IPS-18a (cell line): Measurements from ENCODE around the gene OVCA2.

ENCODE experiments used
- H3K27ac ChIP-seq: one replicate; pipeline ENCODE4 v1.5.1; 2013; ENCODE audit warnings: low read length
- H3K27me3 ChIP-seq: one replicate; pipeline ENCODE4 v1.6.1; 2013; ENCODE audit warnings: mild to moderate bottlenecking, low read length; ENCODE audit not compliant: control insufficient read depth, insufficient read depth
- H3K36me3 ChIP-seq: one replicate; pipeline ENCODE4 v1.6.1; 2013; ENCODE audit warnings: low read depth, low read length; ENCODE audit not compliant: control insufficient read depth
- H3K4me1 ChIP-seq: one replicate; pipeline ENCODE4 v1.6.1; 2013; ENCODE audit warnings: low read depth, low read length; ENCODE audit not compliant: control insufficient read depth
- H3K4me3 ChIP-seq: one replicate; pipeline ENCODE4 v1.5.1; 2013; ENCODE audit warnings: low read length
- H3K9ac ChIP-seq: one replicate; pipeline ENCODE4 v1.6.1; 2013; ENCODE audit warnings: mild to moderate bottlenecking, low read length, moderate library complexity
- H3K9me3 ChIP-seq: one replicate; pipeline ENCODE4 v1.6.1; 2013; ENCODE audit warnings: low read depth, low read length; ENCODE audit not compliant: control insufficient read depth

The OVCA2 gene

DNA sequence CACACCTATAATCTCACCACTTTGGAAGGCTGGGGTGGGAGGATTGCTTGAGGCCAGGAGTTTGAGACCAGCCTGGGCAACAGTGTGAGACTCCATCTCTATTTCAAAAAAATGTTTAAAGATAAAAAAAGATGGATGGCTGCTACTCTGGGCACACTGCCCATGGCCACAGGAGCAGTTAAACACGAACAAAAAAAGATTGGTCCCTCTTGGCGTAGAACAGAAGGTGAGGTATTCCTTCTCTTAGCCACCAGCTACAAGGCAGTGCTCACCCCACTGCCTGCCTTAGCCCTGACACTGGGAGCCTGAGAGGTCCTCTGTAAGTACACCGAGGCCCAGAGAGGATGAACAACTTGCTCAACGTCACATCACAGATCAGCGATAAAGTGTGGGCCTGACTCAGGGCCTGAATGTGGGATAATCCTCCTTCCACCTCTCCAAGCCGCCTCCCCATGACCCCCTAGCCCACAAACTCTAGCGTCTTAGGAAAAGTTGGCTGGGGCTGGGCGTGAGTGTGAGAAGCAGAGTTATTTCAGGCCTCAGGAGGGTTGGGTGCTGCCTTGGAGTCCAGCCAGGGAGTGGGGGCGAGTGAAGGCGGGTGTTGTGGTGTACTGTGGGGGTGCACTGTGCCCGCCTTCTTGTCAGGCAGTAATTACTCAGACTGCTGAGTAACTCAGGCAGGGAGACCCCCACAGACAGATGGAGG lies 14.1 kb upstream of the OVCA2 start:
- Histone ChIP-seq H3K9me3 (no peaks in the 10 kb centered on the region), H3K4me1 (peaks cover 7% of the 10 kb centered on the region), H3K27ac (no peak overlapping the region), H3K36me3 (no peaks in the 10 kb centered on the region), H3K9ac (no peak overlapping the region), H3K4me3 (no peak overlapping the region), H3K27me3 (peaks cover 72% of the 10 kb centered on the region)

DNA sequence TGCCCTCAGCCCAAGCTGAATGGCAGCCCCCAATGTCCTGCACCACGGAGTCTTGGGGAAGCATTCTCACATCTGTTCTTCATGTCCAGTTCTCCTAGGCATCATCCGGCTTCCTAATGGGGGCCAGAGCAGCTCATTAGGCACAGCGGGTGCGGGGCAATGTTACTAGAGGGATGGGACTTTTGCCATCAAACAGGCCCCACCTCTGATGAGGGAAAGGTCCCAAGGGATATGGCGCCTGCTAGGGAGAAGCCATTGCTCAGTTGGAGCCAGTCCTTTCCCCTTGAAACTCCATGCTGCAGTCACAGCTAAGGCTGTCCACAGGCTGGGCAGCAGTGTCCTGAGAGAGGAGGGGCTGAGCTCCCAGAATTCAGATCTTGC lies 13.6 kb upstream of the OVCA2 start:
- Histone ChIP-seq H3K9me3 (no peaks in the 10 kb centered on the region), H3K36me3 (no peaks in the 10 kb centered on the region)

DNA sequence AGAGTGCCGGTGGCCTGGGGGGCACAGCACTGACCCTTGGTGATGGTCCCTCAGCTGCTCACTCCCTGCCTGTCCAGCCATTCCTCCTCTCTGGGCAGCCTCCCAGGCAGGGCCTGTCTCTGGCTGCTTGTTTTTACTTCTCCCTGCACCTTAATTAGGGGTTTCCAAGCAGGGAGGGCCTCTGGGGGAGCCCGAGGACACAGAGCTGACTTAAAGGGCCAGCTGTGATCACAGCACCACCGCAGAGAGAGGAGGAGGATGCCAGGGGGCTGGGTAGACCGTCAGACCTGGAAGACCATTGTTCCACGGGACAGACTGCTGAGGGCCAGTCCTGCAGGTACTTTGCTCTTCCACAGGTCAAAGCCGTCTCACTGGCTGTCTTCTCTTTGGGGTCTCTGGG lies 13.1 kb upstream of the OVCA2 start:
- Histone ChIP-seq H3K9me3 (no peaks in the 10 kb centered on the region), H3K27ac (no peak overlapping the region), H3K9ac (no peak overlapping the region), H3K36me3 (no peaks in the 10 kb centered on the region), H3K4me3 (no peak overlapping the region), H3K27me3 (peaks cover 61% of the 10 kb centered on the region), H3K4me1 (peaks cover 8% of the 10 kb centered on the region)

More for the DNA sequence above, 13.6 kb upstream of the OVCA2 start:
- peaks cover 66% of the 10 kb centered on the region for H3K27me3 ChIP-seq
- no peak overlapping the region for H3K9ac ChIP-seq
- H3K27ac ChIP-seq = no peak overlapping the region
- peaks cover 7% of the 10 kb centered on the region for H3K4me1 ChIP-seq
- no peak overlapping the region for H3K4me3 ChIP-seq

DNA sequence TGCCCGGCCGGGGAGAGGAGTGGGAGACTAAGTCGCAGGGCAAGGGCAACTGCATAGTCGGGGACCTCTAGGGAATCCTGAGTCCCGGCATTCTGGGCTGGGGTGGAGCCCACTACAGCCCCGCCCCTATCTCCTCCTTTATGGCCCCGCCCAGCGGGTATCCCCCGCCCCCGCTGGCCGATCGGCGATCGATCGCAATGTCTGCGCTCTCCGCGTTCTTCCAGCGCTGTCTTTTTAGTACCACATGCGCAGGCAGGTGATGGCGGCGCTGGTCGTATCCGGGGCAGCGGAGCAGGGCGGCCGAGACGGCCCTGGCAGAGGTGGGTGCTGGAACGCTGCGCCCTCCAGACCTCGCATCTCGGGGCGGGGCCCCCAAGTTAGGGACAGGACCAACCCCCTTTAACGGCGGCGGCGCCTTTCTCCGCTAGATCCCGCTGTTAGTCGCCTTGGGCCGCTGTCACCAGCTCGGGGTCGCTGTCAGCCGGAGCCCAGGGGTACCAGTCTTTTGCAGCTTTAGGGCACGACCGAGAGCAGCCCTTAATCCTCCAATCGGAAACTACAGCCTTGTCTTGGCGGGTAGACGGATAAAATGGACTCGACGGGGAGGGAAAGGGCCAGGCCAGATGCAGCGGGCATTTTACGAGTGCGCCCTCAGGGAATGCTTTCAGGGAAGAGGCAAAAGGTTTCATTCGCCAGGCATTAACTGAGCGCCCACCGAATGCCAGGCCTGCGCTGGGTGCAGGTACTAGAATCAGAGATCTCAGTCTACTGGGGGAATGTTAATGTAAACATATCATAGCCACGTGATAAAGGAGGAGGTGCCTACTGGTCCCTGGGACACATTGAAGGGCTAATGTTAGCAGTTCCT lies 11.7 kb upstream of the OVCA2 start, which contains the start of gene DPH1:
DPH1 (plus strand) TSS at position 243 of the 868 bp plus-strand sequence; CDS start at position 260, 17 bp downstream.
- peaks cover 11% of the 10 kb centered on the region for H3K4me1 ChIP-seq
- H3K27me3 ChIP-seq = peaks cover 47% of the 10 kb centered on the region
- peak within 1 kb of the TSS; percentile 100 for H3K4me3 ChIP-seq
- no peak within 1 kb of the TSS for H3K27ac ChIP-seq
- no peaks in the 10 kb centered on the region for H3K9me3 ChIP-seq
- H3K36me3 ChIP-seq = no peaks in the 10 kb centered on the region
- H3K9ac ChIP-seq = peak within 1 kb of the TSS; percentile 71

DNA sequence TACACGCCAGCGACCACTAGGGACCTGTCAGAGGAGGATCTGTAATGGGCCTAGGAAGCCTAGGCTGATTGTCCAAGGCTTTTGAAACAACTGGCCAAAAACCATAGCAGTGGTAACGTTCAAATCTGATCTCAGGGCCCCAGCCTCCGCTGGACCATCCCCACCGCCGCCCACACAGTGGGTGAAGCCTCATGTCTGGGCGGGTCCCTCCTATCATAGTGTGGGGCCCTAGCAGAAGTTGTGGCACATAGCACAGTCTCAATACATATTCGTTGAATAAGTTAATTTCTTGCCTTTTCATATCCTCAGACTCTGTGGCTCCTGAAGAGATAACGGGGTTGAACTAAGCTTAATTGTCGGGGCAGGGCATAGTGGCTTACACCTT lies 11.1 kb upstream of the OVCA2 start:
- Histone ChIP-seq H3K27me3 (peaks cover 41% of the 10 kb centered on the region), H3K9me3 (no peaks in the 10 kb centered on the region), H3K4me1 (peaks cover 11% of the 10 kb centered on the region), H3K27ac (no peak overlapping the region), H3K4me3 (peak overlapping the region; percentile 100), H3K9ac (no peak overlapping the region), H3K36me3 (no peaks in the 10 kb centered on the region)

DNA sequence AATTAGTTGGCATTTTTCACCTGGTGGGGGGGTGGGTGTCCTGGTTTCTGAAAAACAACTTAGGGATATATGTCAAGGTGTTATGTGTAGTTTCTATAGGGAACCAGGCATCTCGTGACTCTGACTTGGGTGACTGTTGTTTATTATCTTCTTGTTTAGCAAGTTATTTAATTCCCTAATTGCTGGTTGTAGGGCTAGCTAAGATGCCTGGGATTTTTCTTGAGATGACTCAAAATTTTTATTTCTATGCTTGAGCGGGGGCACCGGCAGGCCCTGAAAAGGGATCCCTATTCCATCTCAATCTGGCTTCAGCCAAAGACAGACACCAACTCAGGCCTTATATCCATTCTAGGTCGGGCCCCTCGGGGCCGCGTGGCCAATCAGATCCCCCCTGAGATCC lies 8.7 kb upstream of the OVCA2 start:
- peaks cover 17% of the 10 kb centered on the region for H3K27me3 ChIP-seq
- H3K36me3 ChIP-seq = peaks cover 3% of the 10 kb centered on the region
- no peaks in the 10 kb centered on the region for H3K9me3 ChIP-seq
- no peak overlapping the region for H3K9ac ChIP-seq
- H3K4me3 ChIP-seq = no peak overlapping the region
- peaks cover 11% of the 10 kb centered on the region for H3K4me1 ChIP-seq
- H3K27ac ChIP-seq = no peak overlapping the region

DNA sequence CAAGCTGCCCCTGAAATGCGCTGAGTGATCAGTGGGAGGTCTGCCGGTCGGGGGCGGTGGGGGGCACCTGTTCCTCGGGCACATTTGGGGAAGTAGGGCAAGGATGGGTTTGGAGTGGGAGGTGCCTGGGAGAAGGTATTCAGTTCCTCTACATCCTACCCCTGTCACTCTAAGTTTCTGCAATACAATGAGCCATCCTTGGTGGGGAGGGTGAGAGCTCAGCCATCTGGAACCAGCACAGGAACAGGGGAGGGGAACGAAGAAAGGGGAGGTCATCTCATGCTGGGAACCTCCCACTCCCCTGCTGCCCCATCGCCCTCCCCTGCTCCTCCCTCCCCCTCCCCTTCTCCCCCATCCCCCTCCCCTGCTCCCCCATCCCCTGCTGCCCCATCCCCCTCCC lies 7.7 kb upstream of the OVCA2 start:
- Histone ChIP-seq H3K4me3 (no peak overlapping the region), H3K9ac (no peak overlapping the region), H3K4me1 (peaks cover 11% of the 10 kb centered on the region), H3K27ac (no peak overlapping the region), H3K27me3 (peaks cover 7% of the 10 kb centered on the region), H3K9me3 (no peaks in the 10 kb centered on the region), H3K36me3 (peaks cover 3% of the 10 kb centered on the region)

DNA sequence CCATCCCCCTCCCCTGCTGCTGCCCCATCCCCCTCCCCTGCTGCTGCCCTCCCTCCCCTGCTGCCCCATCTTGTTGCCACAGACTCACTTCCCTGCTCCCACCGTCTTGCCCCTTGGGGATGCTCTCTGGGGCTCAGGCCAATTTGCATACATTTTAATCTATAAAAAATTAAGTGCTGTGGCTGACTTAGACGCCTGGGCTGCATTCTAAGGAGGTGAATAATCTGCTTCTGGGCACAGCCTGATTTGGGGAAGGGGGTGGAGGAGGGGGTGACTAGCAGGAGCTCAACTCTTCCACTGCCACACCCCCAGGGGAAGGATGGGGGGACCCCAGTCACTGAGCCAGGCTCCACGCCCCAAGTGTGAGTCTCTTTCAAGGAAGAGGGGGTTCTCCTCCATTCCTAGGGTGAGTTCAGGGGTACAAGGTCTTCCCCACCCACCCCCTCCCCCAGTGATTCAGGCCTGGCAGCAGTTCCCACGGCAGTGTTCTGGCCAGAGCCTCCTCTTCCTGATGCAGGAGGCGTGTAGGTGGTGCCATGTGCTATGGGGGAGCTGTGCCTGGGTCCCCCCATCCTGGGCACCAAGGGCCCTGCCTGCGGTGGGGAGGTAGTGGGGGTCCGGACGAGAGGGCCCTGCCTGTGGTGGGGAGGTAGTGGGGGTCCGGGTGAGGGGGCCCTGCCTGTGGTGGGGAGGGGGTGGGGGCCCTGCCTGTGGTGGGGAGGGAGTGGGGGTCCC lies 6.8 kb upstream of the OVCA2 start:
- no peak overlapping the region for H3K27ac ChIP-seq
- no peaks in the 10 kb centered on the region for H3K9me3 ChIP-seq
- H3K4me3 ChIP-seq = no peak overlapping the region
- no peak overlapping the region for H3K9ac ChIP-seq
- H3K27me3 ChIP-seq = no peaks in the 10 kb centered on the region
- H3K36me3 ChIP-seq = peaks cover 3% of the 10 kb centered on the region
- peaks cover 7% of the 10 kb centered on the region for H3K4me1 ChIP-seq

DNA sequence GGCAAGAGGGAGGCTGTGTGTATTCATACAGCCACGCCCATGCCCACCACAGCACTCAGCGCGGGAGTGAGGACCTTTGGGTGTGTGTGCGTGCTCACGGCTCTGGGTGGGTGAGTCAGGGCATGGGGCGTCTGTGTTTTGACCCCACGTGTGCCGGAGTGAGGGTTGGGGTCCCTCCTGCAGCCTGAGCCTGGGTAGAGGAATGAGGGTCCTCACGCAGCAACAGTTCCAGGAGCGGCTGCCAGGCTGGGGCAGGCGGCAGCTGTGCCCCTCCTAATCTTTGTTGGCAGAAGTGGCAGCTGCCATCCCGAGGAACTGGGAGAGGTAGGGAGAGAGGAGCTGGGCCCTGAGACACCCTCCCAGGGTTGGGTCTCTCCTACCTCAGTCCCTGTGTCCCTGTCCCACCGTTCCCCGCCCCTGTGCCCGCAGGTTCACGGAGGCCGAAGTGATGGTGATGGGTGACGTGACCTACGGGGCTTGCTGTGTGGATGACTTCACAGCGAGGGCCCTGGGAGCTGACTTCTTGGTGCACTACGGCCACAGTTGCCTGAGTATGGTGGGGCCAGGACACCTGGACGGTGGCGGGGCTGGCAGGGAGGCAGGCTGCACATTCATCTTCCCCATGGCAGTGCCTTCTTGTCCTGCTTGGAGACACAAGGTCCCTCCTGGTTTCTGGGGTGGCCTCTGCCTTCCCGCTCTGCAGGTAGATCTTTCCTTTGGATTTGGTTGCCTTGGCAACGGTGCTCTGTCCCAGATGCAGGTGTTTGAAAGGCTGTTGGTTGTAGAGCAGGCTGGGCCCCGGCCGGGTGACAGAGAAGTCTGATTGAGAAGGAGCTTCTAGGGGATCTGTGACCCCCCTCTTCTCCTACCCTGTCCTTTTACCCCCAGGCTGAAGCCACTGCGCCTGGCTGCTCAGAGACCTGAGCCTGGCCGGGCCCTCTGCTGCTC lies 6.0 kb upstream of the OVCA2 start:
- no peak overlapping the region for H3K27ac ChIP-seq

DNA sequence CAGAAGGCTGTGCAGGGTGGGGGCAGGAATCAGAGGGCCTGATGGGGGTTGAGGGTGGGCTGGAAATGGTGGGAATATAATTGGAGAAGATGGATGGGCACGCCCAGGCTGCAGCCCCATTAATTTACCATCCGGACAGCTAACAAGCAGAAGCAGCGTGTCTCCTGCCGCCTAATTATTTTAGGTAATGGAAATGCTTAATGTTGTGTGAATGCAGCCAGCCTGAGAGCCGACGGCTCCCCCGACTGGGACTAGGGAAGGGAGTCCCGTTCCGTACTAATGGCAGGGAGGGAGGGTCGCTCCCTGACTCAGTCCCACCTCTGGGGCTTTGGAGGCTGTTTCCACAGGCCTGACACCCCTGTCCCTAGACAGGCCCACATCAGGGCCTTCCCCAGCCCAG lies 4.7 kb upstream of the OVCA2 start:
- no peaks in the 10 kb centered on the region for H3K9me3 ChIP-seq
- no peak overlapping the region for H3K9ac ChIP-seq
- no peaks in the 10 kb centered on the region for H3K27me3 ChIP-seq
- H3K4me1 ChIP-seq = peaks cover 4% of the 10 kb centered on the region
- peaks cover 3% of the 10 kb centered on the region for H3K36me3 ChIP-seq
- no peak overlapping the region for H3K27ac ChIP-seq
- H3K4me3 ChIP-seq = no peak overlapping the region

More for the DNA sequence above, 6.0 kb upstream of the OVCA2 start:
- no peak overlapping the region for H3K9ac ChIP-seq
- no peak overlapping the region for H3K4me3 ChIP-seq
- no peaks in the 10 kb centered on the region for H3K27me3 ChIP-seq
- H3K9me3 ChIP-seq = no peaks in the 10 kb centered on the region
- H3K4me1 ChIP-seq = peaks cover 5% of the 10 kb centered on the region
- peaks cover 3% of the 10 kb centered on the region for H3K36me3 ChIP-seq
